Posterior cingulate gyrus (tissue), 11 donors: ENCODE results near the gene TTL.
A peak's percentile ranks its signal among the peaks of the same experiment; 100 is the strongest.
"Not testable (repeated sequence)": the region's sequence is repeated elsewhere in the genome, so short reads cannot be mapped to it uniquely, and the experiment has no call there.

ENCODE experiments used
- DNase-seq, 10 donors: peaks; one replicate each; pipeline versions ENCODE4 v3.0.0 to v3.0.0-alpha.2; 2020 to 2021; ENCODE audit warnings: mixed read lengths in 3 of 10
- intact Hi-C: fragments of 100-400 bp; cut with DNase I; formaldehyde crosslinking; loops from one replicate; pipeline ENCODE4 v1.15.1; 2023

Gene TTL

DNA sequence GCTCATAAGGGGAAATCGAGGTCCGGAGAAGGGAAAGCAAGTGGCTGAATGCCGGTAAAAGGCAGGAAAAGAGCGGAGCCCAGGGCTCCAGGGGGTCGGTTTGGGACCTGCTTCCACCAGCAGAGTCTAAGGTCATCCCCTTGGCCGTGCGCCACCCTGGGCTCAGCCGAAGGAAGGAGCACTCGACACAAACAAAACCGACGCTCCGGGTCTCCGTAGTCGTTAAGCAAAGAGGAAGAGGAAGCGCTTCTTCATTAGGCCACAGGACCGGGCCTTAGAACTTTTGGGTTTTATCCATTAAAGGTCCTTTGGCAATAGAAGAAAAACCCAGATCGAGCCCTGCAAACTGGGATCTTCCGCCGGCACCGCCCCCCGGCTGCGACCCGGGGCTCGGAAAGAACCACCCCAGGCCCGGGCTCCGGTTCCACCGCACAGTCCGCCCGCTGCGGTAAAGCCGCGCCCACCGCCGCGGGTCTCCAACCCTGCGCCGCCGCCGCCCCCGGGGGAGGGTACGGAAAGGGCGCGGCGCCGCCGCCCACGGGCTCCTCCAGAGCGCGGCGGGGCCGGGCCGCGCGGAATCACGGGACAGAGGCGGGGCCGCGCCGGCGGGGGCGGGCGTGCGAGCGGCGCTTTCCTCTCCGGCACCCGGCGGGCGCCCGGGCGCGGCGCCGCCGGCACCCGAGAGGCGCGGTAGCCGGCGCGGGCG lies at the start of gene TTL:
TSS of gene TTL (plus strand) at position 629 of the 706 bp plus-strand sequence. CDS start 189 bp downstream, outside the sequence.
- intact Hi-C loops: loop anchor here (1.0 to 10.0 kb wide), 3 partner anchors 103 to 424 kb away; partner anchors contain the start of genes CHCHD5, SLC20A1 and TMEM87B
- DNase-seq: peak; percentile 59 to 95 (median 74)

DNA sequence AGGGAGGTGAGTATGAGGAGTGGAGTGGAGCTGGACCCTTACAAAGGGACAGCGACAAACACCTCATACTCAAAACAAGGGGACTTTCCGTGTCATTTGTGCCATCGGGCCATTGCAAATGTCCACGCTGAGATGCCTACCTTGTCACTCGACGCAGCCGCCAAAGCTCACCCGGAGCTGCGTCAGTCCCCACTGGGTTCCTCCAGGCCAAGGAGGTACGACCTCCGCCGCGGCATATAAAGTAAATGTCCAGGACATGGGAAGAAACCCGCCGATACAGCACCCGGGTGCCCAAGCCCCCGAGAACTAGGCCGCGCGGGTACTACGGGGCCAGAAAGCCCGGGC lies 49.6 kb upstream of the TTL start:
- intact Hi-C loops: not testable (repeated sequence)

DNA sequence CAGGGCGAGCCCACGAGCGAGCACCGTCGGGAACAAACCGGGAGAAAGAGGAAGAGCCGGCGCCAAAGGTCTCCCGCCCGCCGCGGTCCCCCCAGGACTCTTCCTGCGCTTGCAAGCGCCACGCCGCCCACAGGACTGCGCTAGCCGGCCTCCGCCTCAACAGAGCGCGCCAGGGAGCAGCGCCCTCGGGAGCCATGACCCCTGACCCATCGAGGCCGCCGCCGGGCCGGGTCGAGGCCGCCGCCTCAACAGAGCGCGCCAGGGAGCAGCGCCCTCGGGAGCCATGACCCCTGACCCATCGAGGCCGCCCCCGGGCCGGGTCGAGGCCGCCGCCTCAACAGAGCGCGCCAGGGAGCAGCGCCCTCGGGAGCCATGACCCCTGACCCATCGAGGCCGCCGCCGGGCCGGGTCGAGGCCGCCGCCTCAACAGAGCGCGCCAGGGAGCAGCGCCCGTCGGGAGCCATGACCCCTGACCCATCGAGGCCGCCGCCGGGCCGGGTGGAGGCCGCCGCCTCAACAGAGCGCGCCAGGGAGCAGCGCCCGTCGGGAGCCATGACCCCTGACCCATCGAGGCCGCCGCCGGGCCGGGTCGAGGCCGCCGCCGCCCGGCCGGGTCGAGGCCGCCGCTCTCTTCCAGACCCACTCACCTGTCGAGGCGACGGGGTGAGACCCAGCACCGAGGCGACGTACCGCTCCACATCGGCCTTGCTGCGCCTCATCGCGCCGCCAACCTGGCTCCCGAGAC lies 49.0 kb upstream of the TTL start:
- DNase-seq: peak in 4 of 10 donors; percentile 16 to 79 (median 58)
- intact Hi-C loops: not testable (repeated sequence)

More for the DNA sequence above, 49.6 kb upstream of the TTL start:
- peak in 1 of 10 donors; percentile 29 for DNase-seq

DNA sequence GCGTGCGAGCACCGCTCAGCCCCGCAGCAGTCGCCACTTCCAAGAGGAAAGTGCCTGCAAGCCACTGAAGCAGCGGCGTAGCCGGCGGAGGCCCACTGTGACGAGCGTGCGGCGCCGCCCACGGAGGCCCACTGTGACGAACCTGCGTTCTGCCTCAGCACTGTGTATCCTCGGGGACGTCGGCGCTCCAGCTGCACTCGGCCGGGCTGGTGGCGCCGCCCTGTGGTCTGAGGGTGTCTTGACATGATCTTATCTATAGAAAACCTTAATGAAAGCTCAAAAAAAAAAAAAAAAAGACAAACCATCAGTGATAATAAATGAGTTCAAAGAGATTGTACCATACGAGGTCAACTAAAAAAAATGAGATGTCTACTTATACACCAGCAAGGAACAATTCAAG lies 48.5 kb upstream of the TTL start, which contains the start of gene RGPD8:
TSS of gene RGPD8 (minus strand) at position 166 of the 400 bp plus-strand sequence. CDS start 192 bp downstream, outside the sequence.
- intact Hi-C loops: not testable (repeated sequence)
- peak; percentile 71 to 98 (median 86) for DNase-seq

DNA sequence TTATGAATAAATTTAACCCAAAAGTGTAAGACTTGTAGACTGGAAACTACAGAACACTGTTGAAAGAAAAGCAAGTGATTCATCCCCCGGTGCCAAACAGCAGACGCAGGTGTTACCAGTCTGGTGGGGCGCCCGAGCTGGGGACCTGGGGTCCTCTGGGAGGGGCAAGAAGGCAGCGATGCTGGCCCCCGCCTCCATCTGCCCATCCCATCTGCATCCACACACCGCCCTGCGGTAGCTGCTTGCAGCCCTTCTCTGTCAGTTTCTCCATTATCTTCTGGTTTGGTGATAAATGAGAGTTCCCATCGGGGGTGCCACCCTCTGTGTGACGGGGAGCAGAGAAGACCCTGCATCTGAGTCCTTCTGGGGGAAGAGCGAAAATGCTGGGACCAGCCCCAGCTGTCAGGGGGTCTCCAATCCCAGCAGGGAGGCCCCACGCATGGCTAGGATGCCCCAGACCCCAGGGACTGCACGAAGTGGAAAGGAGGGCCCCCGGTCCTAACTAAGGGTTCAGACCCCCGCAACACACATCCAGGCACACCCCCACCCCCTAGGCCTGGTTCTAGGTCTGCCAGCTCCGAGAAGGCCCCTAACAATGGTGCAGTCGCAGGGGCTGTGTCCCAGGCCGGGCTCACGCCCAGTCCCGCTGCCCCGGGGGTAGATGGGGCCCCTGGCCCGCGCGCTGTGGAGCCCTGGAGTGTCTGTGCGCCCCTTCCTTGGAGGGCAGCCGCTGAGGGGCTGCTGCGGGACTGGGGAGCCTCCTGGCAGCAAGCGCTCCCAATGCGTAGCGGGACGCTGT lies 47.8 kb upstream of the TTL start:
- peak in 3 of 10 donors; percentile 61 to 79 (median 70) for DNase-seq

DNA sequence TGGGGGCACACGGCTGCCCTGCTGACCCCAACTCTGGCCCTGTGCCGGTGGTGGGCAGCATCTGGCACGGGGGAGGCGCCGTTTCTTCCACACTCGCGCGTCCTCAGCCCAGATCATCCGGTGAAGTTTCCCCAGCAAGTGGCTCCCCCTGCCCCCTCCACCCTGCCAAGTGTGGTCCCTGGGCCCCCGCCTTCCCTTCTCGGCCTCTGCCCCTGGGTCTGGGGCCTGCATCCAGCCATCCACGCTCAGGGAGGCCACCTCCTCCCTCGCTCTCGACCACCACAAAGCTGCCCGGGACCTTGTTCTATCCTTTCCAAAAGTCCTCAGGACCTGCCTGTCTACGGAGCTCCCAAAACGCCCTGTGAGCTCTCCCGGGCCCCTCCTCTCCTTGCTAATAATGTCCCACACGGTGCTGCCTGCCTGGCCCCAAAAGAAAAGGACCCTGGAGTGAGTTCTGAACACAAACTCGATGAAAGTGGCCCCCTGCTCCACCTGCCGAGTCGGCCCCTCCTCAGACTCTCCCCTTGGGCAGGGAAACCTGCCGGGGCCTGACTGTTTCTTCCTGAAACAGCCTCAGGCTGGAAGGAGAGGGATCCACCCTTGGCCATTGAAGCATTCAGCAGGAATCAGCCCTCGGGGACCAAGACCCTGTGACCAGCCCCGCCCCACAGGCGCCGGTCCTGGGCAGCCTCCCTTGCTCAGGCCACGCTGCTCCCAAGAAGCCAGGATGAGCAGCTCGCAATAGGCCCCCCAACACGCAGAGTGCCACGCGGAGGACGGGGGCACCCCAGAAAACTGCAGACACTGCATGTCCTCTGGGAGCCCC lies 46.9 kb upstream of the TTL start:
- intact Hi-C loops: not testable (repeated sequence)
- peak in 3 of 10 donors; percentile 60 to 69 (median 62) for DNase-seq

More for the DNA sequence above, 47.8 kb upstream of the TTL start:
- intact Hi-C loops: no loop called here

DNA sequence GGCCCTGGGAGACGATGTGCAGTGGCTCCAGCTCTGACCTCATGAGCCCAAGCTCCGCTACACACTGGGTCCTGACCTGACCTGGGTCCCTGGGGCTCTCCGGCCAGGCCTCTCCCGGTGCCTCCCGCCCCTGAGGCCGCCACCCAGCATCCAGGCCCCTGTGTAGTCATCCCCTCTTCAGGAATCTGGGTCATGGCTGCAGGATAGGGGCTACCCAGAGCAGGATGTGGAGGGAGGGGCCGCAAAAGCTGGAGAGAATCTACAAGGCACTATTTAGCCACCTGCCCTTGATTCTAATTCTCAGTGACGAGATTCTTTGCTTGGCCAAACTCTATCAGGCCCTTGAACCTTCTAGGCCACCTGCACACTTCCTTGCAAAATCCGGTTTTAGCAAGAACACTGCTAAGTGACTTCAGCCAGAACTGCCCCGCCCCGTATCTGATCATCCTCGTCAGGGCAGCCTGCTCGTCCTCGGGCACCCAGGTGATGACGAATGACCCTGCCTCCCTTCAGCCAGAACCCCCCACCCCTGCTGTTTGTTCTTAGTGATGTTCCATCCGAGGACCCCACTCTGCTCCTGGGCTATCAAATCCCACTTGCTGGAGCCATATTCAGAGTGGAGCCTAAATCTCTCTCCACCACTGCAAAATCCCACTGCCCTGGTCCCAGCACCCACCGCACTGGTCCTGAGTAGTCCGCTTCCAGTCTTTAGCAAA lies 46.1 kb upstream of the TTL start:
- intact Hi-C loops: not testable (repeated sequence)
- DNase-seq: peak in 1 of 10 donors; percentile 31

DNA sequence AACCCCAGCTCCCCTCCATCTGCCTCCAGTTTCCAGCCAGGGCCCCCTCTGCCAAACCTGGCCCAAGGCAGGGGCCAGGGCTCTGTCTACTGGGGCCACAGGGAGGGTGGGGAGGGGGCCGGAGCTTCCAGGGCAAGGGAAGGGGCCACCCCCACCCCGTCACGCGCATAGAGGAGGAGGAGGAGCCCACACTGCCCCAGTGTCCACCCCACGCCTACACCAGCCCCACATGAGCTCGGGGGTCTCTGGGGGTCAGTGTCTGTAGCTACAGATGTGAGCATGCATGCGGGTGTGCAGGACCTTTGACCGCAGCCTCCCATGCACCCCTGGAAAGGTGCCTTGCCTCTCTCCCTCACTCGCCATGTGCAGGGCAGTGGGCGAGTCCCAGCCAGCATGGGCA lies 45.0 kb upstream of the TTL start:
- intact Hi-C loops: not testable (repeated sequence)
- DNase-seq: peak in 1 of 10 donors; percentile 59

DNA sequence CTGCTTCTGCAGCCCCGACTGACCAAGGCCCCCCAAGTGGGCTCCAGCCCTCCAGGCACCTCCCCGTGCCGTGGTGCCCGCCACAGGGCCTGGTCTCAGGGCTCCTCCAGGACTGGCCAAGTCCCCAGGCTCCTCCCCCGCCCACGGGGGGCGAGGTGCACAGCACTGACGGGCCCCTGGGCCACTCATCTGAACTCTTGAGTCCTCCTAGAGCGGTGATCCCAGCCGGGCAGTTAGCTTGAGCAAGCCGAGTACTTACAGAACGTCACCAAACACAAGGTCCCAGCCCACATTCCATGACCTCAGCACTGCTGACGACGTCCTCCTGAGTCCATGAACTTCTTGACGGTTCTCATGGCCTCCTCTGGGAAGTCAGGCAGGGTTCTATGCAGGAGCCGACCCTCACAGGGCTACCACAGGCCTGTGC lies 44.5 kb upstream of the TTL start:
- peak in 1 of 10 donors; percentile 59 for DNase-seq
- intact Hi-C loops: not testable (repeated sequence)

DNA sequence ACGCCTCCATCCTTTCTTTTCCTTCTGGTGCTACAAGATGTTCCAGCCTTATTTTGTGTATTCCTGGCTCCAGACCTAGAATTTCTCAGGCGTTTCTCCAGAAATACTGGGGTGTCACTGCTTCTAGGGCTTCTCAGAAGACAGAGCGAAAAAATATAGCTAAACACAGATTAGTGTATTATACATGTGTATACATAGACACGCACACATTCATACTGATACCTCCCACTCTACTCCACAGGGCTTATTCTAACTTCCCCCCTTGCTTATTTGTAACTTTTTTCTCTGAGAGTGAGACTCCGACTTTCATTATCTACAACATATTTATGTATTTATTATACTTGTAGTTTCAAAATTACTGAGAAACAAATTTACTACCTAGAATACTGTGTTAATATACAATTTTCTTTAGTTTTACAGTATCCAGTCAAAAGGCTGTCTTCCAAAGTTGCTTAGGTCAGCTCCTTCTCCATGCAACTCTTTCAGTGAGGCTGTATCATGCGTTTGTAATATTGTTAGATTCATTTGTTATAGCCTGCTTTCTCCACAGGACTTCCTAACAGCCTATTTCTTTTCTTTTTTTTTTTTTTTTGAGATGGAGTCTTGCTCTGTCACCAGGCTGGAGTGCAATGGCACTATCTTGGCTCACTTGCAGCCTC lies 43.2 kb upstream of the TTL start:
- DNase-seq, intact Hi-C loops: not testable (repeated sequence)

DNA sequence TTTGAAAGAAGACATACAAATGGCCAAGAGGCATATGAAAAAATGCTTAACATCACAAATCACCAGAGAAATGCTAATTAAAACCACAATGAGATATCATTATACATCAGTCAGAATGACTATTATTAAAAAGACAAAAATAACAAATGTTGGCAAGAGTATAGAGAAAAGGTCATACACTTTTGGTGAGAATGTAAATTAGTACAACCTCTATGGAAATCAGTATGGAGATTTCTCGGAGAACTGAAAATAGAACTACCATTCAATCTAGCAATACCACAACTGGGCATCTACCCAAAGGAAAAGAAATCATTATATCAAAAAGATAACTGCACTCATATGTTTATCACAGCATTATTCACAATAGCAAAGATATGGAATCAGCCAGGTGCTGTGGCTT lies 37.7 kb upstream of the TTL start:
- DNase-seq, intact Hi-C loops: not testable (repeated sequence)

DNA sequence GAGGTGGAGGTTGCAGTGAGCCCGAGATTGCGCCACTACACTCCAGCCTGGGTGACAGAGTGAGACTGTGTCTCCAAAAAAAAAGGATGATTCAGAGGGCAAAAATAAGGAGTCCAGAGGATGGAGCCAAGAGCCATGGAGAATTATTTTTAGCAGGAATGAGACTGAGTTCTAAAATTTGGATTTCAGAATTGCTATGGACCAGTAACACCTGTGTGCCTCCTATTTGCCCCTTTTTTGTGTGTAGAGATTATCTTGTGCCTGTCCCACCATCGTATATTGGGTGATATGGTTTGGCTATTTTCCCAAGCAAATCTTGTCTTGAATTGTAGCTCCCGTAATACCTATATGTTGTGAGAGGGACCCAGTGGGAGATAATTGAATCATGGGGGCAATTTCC lies 32.1 kb upstream of the TTL start:
- intact Hi-C loops: no loop called here
- no peak for DNase-seq

DNA sequence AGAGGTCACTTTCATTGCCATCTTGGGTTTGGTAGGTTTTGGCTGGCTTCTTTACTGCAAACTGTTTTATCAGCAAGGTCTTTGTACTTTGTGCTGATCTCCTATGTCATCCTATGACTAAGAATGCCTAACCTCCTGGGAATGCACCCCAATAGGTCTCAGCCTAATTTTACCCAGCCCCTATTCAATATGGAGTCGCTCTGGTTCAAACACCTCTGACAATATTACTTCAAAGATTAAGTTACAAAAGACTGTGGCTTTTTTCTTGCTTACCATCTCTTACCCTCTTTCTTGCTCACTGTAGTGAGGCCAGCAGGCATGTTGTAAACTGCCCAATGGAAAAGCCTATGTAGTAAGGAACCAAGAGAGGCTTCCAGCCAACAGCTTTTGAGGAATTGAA lies 30.6 kb upstream of the TTL start:
- intact Hi-C loops: no loop called here
- DNase-seq: no peak

DNA sequence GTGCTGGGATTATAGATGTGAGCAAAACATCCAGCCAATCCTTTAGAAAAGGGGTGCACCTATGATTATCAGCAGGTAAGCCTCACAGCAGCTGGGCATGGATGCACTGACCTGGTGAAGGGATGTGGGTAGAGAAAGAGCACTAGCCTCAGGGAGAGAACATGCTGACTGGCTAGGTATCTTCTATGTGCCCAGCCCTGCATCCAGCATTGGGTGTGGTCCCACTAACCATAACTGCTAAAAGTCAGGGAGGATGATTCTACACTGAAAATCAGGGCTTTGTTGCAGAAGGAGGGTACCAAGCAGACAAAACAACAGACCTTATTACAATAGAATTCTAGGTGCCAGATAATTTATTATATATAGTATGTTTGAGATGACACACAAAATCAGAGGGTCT lies 27.4 kb upstream of the TTL start:
- DNase-seq: no peak
- intact Hi-C loops: no loop called here

DNA sequence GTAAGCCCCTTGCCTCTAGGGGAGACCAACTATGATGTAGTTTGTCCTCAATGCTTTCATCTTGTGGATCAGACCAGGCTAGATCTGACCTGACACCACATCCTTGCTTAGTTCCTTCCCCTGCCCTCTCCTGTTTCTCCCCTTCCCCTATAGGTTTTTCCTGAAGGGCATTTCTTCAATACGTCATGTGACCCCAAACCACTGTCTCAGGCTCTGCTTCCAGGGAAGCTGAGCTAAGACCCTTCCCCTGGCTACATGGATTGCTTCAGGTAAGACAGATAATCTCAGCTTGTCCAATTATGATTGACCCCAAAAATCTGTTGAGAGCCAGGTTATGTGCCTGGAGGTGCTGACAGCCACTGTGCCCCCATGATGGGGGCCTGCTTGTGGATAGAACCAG lies 22.6 kb upstream of the TTL start:
- intact Hi-C loops: no loop called here
- DNase-seq: no peak

DNA sequence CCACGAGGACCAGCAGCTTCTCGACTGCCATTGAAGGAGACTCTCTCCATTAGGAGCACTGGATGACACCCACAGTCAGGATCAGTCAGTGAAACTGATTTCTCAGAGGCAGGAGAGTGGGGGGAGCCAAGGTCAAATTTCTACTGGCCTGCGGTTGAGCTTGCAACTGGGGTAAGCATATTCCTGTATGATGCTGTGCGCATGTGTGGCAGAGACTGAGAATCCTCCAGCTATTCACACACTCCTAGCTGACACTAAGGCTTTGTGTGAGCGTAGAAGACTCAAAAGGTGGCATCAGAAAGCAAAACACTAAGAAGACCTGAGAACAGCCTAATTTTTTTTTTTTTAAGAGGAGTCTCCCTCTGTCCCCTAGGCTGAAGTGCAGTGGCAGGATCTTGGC lies 19.8 kb upstream of the TTL start:
- intact Hi-C loops: no loop called here
- no peak for DNase-seq

DNA sequence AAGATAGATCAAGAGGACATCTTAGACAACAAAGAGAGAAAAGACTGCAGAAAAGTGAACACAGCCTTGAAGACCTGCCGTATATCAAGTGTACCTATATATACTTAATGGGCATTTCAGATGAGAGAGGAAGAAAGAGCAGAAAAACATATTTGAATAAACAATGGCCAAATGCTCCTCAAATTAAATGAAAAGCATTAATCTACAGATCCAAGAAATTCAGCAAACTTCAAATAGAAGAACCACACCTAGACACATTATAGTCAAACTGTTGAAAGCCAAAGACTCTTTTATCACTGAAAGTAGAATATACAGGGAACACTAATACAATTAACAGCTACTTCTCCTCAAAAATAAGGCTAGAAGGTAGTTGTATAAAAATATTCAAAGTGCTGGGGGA lies 18.7 kb upstream of the TTL start:
- intact Hi-C loops: no loop called here
- no peak for DNase-seq

DNA sequence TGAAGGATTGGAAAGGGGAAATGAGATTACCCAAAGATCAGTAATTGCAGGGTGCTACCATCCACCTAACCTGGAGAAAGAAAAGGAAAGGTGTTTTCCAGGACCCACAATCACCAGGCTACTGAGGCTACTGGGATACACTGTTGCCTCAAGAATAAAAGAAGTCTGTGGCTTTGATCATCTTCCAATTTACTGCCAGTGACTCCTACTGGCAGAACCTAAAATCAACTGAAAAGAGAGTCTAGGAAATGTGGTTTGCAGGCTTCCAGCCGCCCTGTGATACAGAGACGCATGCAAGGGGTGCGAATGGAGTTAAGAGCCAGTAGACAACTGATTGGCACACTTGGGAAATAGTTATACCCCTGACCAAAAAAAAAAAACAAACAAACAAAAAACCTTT lies 16.6 kb upstream of the TTL start:
- DNase-seq: no peak
- intact Hi-C loops: no loop called here
